ENCODE measurements around the gene DHRS7.

Gene DHRS7

GRCh38 chr14:60184905-60185555, 19.8 kb upstream of the DHRS7 start:
- no peak for DNase-seq

GRCh38 chr14:60184146-60184904, 19.1 kb upstream of the DHRS7 start:
- DNase-seq: no peak

- no peak for DNase-seq
These were observed 18.5 kb upstream of the DHRS7 start for GRCh38 chr14:60183741-60184140.

GRCh38 chr14:60183138-60183537, 17.9 kb upstream of the DHRS7 start:
- DNase-seq: no peak

- DNase-seq: no peak
These were observed 14.3 kb upstream of the DHRS7 start for GRCh38 chr14:60179431-60179869.

GRCh38 chr14:60178820-60179219, 13.6 kb upstream of the DHRS7 start:
- no peak for DNase-seq

GRCh38 chr14:60178164-60178563, 13.0 kb upstream of the DHRS7 start:
- DNase-seq: no peak

- no peak for DNase-seq
These were observed 10.2 kb upstream of the DHRS7 start for GRCh38 chr14:60175255-60175902.

- DNase-seq: no peak
These were observed 9.4 kb upstream of the DHRS7 start for GRCh38 chr14:60174352-60175254.

- no peak for DNase-seq
These were observed 6.5 kb upstream of the DHRS7 start for GRCh38 chr14:60171690-60172089.

GRCh38 chr14:60170948-60171347, 5.8 kb upstream of the DHRS7 start:
- no peak for DNase-seq

- no peak for DNase-seq
These were observed 4.5 kb upstream of the DHRS7 start for GRCh38 chr14:60169722-60170121.

- no peak for DNase-seq
These were observed 944 bp upstream of the DHRS7 start for GRCh38 chr14:60166142-60166541.

GRCh38 chr14:60165547-60165876, 314 bp upstream of the DHRS7 start:
- DNase-seq: no peak

GRCh38 chr14:60164404-60164711, 840 bp downstream of the DHRS7 start:
- DNase-seq: no peak

GRCh38 chr14:60163693-60164092, 1.5 kb downstream of the DHRS7 start:
- DNase-seq: no peak

- no peak for DNase-seq
These were observed 3.7 kb downstream of the DHRS7 start for GRCh38 chr14:60161196-60162107.

- no peak for DNase-seq
These were observed 4.8 kb downstream of the DHRS7 start for GRCh38 chr14:60160422-60160821.

- no peak for DNase-seq
These were observed 10.5 kb downstream of the DHRS7 start for GRCh38 chr14:60154671-60155070.

- DNase-seq: no peak
These were observed 11.2 kb downstream of the DHRS7 start for GRCh38 chr14:60153991-60154390.

- peak; percentile 60 for DNase-seq
These were observed 13.5 kb downstream of the DHRS7 start for GRCh38 chr14:60151715-60152114.

- DNase-seq: no peak
These were observed 30.5 kb downstream of the DHRS7 start for GRCh38 chr14:60134702-60135101.
